Muscle layer of colon (tissue), 2 donors: ENCODE data around the gene WBP1.
"Not testable (repeated sequence)": the region's sequence is repeated elsewhere in the genome, so short reads cannot be mapped to it uniquely, and the experiment has no call there.

Experiments used
- H3K27ac ChIP-seq: one replicate; pipeline ENCODE4 v1.7.0; 2013; ENCODE audit warnings: low read depth, mild to moderate bottlenecking, low read length, moderate library complexity
- H3K27me3 ChIP-seq, 2 donors: one replicate each; pipeline ENCODE4 v1.7.0; 2013; ENCODE audit warnings: low read length in 2 of 2, mild to moderate bottlenecking in 2 of 2; ENCODE audit not compliant: insufficient read depth in 2 of 2, control insufficient read depth in 1 of 2
- H3K36me3 ChIP-seq: one replicate; pipeline ENCODE4 v1.7.0; 2013; ENCODE audit warnings: mild to moderate bottlenecking, low read length; ENCODE audit not compliant: insufficient read depth
- H3K4me1 ChIP-seq: one replicate; pipeline ENCODE4 v1.7.0; 2013; ENCODE audit warnings: mild to moderate bottlenecking, low read length; ENCODE audit not compliant: insufficient read depth
- H3K4me3 ChIP-seq, 2 donors: one replicate each; pipeline ENCODE4 v1.7.0; 2013; ENCODE audit warnings: low read length in 2 of 2, low read depth in 1 of 2, mild to moderate bottlenecking in 1 of 2, moderate library complexity in 1 of 2
- H3K9ac ChIP-seq: one replicate; pipeline ENCODE4 v1.7.0; 2013; ENCODE audit warnings: low read length
- H3K9me3 ChIP-seq: one replicate; pipeline ENCODE4 v1.7.0; 2013; ENCODE audit warnings: mild to moderate bottlenecking, low read length
- donor health status: abdominal sarcoma.
- donor health status: Adenocarcinoma of cecum.

Gene WBP1

GRCh38 chr2:74420443-74421103 is 37.7 kb upstream of the WBP1 start:
- not testable (repeated sequence) for H3K36me3 ChIP-seq, H3K9ac ChIP-seq, H3K4me1 ChIP-seq, H3K27me3 ChIP-seq, H3K9me3 ChIP-seq
- Histone ChIP-seq H3K27ac (peak overlapping the region; percentile 63), H3K4me3 (peak overlapping the region in 1 of 2 donors; percentile 90)

DNA sequence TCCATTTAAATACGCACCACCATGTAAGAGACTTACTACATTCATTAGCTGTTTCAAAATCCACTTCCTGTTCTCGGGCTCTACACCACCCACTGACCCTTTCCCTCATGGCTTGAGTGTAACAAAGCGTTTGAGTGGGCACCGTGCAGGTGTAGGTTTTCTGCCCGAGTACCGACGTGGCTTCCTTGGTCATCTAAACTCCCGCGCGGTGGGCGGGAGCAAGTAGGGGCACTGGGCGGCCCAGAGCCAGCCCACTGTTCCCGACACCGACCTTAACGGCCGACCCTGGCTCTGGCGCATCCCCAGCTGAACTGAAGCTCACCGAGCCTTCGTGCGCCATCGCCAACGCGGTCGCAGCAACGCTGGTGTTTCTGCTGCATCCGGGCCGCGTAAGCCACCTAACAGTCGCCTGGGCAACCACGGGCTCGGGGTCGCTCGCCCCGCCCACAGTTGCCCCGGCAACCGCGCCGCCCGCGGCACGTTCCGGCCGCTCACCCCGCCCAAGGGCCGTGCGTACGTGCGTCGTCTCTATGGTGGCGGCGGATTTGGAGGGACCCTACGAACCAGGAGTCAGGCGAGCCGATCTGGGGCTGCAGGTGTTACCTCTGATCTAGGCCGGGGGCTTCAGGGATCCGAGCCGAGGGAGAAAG is 36.9 kb upstream of the WBP1 start, which contains the start of the genes C2orf81 and WDR54:
Gene C2orf81 (minus strand): TSS at position 399 of the 650 bp plus-strand sequence. CDS start 59 bp downstream, at position 340.
Gene WDR54 (plus strand): TSS at position 510 of the 650 bp plus-strand sequence. CDS start 424 bp downstream, outside the sequence.
- Histone ChIP-seq H3K27me3 (no peaks in the 10 kb centered on the region), H3K4me1 (peaks cover 3% of the 10 kb centered on the region), H3K4me3 (peak within 1 kb of the TSS; percentile 55 to 90), H3K9me3 (no peaks in the 10 kb centered on the region), H3K9ac (peak within 1 kb of the TSS; percentile 61), H3K27ac (peak within 1 kb of the TSS; percentile 63), H3K36me3 (peaks cover under 1% of the 10 kb centered on the region)

- H3K9me3 ChIP-seq, result no peaks in the 10 kb centered on the region
- H3K9ac ChIP-seq, result no peak overlapping the region
- H3K36me3 ChIP-seq, result peaks cover 17% of the 10 kb centered on the region
- H3K4me3 ChIP-seq, result no peak overlapping the region
- H3K27ac ChIP-seq, result no peak overlapping the region
- peaks cover 3% of the 10 kb centered on the region for H3K4me1 ChIP-seq
- H3K27me3 ChIP-seq, result no peaks in the 10 kb centered on the region
These were observed 34.8 kb upstream of the WBP1 start for GRCh38 chr2:74423231-74424095.

DNA sequence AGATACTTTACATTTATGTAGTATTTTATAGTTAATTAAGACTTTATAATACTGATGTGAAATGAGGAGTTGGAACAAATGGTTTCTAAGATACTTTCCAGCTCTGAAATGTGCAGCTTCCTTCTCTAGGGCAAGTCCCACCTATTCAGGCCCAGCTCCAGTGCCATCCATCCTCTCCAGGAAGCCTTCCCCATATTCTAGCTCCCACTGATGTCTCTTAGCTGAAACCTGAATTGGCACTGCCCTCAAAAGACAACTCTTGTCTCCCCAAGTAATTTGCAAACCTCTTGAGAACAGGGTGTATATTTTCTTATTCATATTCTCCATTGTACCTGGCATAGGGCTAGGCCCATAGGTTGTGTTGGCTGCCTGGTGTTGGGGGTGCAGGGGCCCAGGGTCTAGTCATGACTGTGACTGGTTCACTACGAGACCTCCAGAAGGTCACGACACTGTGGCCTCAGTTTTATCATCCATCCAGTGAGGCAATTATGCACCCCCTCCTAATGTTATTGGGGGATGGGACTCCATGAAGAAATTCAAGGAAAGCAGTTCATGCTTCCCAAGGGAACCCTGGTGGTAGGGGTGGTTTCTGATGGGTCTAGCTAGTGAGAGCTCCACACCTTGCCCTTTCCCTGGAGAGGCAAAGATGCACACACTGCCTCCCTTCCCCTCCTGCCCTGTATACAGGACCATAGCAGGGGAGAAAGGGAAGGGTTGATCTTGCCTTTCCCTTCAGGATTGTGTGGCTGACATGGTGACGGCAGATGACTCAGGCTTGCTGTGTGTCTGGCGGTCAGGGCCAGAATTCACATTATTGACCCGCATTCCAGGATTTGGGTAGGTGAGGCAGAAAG is 33.9 kb upstream of the WBP1 start:
- Histone ChIP-seq H3K4me3 (no peak overlapping the region), H3K27ac (no peak overlapping the region), H3K27me3 (no peaks in the 10 kb centered on the region), H3K4me1 (peaks cover 3% of the 10 kb centered on the region), H3K36me3 (peaks cover 26% of the 10 kb centered on the region), H3K9ac (no peak overlapping the region), H3K9me3 (no peaks in the 10 kb centered on the region)

DNA sequence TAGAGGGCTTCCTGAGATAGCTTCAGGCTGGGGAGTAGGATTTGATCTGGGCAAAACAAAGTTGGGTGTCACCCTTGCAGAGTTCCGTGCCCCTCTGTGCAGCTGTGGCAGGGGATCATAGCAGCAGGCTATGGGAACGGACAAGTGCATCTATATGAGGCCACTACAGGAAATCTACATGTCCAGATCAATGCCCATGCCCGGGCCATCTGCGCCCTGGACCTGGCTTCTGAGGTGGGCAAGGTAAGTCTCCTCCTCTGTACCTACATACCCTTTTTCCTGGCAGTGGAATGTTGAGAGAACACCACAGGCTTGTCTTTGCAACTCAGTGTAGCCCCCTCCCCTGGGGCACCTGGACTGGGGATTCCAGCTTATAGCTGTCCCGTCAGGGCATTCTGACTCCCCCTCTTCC is 33.2 kb upstream of the WBP1 start:
- Histone ChIP-seq H3K9ac (no peak overlapping the region), H3K27ac (no peak overlapping the region), H3K4me1 (peaks cover 3% of the 10 kb centered on the region)

DNA sequence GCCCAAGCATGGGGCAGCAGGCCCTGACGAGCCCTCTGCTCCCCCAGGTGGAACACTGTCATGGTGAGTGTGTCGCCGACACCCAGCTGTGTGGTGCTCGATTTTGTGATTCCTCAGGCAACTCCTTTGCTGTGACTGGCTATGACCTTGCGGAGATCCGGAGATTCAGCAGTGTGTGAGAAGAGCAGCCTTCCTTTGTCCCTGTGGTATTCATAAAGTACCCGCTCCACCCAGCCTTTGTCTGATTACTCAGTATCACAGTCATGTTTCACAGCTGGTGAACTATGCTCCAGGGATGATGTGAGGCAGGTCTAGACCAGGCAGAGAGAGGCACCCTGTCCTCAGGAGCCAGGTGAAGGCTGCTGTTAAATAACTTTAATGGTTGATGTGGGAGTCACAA is 32.7 kb upstream of the WBP1 start:
- Histone ChIP-seq H3K27ac (no peak overlapping the region), H3K4me3 (no peak overlapping the region), H3K9ac (no peak overlapping the region), H3K36me3 (peaks cover 35% of the 10 kb centered on the region), H3K4me1 (peaks cover 3% of the 10 kb centered on the region), H3K9me3 (no peaks in the 10 kb centered on the region), H3K27me3 (no peaks in the 10 kb centered on the region)

More for the DNA sequence above, 33.2 kb upstream of the WBP1 start:
- Histone ChIP-seq H3K4me3 (no peak overlapping the region), H3K27me3 (no peaks in the 10 kb centered on the region), H3K36me3 (peaks cover 32% of the 10 kb centered on the region), H3K9me3 (no peaks in the 10 kb centered on the region)

GRCh38 chr2:74426181-74426758 is 32.0 kb upstream of the WBP1 start:
- no peak overlapping the region for H3K27ac ChIP-seq

GRCh38 chr2:74427551-74427950 is 30.7 kb upstream of the WBP1 start:
- Histone ChIP-seq H3K27me3 (no peaks in the 10 kb centered on the region), H3K4me3 (no peak overlapping the region), H3K9me3 (no peaks in the 10 kb centered on the region), H3K36me3 (peaks cover 50% of the 10 kb centered on the region), H3K4me1 (no peaks in the 10 kb centered on the region), H3K9ac (no peak overlapping the region), H3K27ac (no peak overlapping the region)

More at GRCh38 chr2:74426181-74426758, 32.0 kb upstream of the WBP1 start:
- Histone ChIP-seq H3K9me3 (no peaks in the 10 kb centered on the region), H3K27me3 (no peaks in the 10 kb centered on the region), H3K4me1 (peaks cover 3% of the 10 kb centered on the region), H3K4me3 (no peak overlapping the region), H3K36me3 (peaks cover 38% of the 10 kb centered on the region), H3K9ac (no peak overlapping the region)

DNA sequence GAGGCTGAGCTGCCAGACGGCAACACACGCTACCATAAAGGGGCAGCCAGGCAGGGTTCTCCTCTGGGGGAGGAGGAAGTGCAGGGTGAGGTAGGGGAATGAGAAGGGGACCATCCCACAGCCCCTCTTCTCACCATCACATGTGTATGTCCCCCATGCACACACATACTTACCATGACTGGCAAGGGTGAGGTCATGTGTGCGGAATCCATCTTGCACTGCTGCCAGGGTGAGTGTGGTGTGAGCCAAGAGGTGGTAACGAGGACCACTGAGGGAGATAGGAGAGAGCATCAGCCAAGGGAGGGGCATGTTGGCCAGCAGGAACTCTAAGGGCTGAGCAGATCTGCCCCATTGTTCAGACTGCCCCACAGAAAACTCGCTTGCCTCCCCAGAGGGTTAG is 29.6 kb upstream of the WBP1 start:
- Histone ChIP-seq H3K9me3 (no peaks in the 10 kb centered on the region), H3K4me1 (no peaks in the 10 kb centered on the region), H3K4me3 (no peak overlapping the region), H3K9ac (no peak overlapping the region), H3K27me3 (no peaks in the 10 kb centered on the region), H3K36me3 (peaks cover 52% of the 10 kb centered on the region), H3K27ac (no peak overlapping the region)

DNA sequence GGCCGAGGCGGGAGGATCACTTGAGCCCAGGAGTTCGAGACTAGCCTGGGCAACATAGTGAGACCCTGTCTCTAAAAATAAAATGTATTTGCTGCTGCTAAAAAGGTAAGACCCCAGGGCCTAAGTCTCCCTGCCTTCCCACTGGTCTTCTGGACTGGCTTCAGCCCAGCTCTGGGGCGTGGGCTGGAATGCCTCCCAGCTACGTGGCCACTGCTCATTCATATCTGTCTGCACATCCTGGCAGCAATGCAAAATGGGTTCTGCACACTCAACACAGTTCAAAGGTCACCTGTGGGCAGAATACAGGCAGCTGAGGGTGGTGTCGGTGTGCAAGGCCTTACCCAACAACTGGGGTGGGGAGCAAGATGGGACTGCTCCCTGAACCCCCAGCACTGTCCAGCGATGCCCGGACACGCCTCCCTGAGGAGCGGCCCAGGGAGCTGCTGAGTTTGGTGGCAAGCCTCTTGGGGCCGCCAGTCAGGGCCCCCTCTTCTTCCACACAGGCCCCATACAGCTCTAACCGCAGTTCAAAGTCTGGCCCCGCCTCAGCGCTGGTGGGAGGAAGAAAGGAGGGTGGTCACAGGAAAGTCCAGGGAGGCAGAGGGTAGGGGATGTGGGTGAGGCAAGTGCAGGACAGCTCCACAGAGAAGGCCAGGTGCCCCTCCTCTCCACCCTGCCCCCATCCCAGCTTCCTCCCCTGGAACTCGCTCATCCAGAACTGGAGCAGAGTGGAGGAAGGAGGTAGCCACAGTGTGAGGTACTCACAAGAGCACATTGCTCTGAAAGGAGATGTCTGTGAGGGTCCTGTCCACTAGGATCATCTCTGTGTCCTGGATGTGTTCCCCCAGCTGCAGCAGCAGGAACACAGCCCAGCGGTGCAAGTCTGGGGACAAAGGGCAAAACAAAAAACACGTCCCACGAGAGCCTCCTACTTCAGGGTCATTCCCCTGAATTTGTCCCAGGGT is 28.5 kb upstream of the WBP1 start:
- Histone ChIP-seq H3K9me3 (no peaks in the 10 kb centered on the region), H3K9ac (no peak overlapping the region), H3K4me1 (no peaks in the 10 kb centered on the region), H3K27ac (no peak overlapping the region), H3K4me3 (no peak overlapping the region), H3K27me3 (no peaks in the 10 kb centered on the region), H3K36me3 (peaks cover 52% of the 10 kb centered on the region)
